ENCODE measurements around the gene VOPP1.
"Not testable (repeated sequence)": the region's sequence is repeated elsewhere in the genome, so short reads cannot be mapped to it uniquely, and the experiment has no call there.

VOPP1 gene, protein sequence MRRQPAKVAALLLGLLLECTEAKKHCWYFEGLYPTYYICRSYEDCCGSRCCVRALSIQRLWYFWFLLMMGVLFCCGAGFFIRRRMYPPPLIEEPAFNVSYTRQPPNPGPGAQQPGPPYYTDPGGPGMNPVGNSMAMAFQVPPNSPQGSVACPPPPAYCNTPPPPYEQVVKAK

DNA sequence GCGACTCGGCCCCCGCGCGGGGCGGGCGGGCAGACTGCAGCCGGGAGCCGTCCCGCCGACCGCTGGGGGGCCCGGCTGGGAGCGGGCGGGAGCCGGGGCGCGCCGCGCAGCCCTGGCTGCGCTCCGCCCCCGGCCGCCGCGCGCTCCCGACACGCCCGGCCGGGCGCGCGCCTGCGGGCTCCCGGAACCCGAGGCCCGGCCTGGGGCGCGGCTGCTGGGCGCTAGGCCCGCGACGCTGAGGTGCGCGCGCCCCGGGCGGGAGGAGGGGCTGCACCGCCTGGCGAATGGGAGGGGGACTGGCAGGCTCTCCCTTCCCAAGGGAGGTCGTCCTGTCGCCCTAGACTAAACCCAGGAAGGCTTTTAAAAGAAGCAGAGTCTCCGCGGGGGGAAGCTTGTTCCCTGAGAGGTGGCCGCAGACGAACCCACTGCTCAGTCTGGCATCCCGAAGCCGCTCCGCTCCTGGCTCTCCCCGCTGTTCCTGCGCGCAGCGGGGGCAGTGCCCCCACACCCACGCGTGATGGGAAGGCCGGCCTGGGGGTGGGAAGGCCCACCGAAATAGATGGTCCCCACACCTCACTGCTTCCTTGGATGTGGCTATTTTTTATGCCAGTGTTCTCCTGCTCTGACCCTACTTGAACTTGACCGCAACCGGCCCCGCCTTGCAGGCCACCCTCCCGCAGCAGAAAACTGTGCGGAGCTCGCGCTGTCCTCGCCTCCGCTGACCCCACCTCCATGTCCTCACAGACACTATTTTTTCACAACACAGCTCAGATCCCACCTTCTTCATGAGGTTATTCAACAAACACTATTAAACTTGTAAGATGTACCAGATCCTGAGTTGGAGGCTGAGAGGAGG, at the start of gene VOPP1:
Gene VOPP1, minus strand, starts transcription at position 125 of the 856 bp plus-strand sequence. CDS start 178 bp downstream, outside the sequence.
- peak in 42 of 51 donors; percentile 7 to 72 (median 46) for DNase-seq

DNA sequence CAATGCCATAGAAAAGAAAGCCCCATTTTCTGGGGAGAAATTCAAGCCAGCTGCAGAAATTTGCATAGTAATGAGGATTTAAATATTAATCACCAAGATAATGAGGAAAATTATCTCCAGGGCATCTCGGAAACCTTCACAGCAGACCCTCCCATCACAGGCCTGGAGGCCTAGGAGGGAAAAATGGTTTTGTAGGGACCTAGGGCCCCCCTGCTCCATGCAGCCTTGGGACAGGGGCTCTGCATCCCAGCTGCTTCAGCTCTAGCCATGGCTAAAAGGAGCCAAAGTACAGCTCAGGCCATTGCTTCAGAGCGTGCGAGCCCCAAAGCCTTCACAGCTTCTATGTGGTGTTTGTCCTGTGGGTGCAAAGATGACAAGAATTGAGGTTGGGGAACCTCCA, 46.6 kb upstream of the VOPP1 start:
- no peak for DNase-seq

DNA sequence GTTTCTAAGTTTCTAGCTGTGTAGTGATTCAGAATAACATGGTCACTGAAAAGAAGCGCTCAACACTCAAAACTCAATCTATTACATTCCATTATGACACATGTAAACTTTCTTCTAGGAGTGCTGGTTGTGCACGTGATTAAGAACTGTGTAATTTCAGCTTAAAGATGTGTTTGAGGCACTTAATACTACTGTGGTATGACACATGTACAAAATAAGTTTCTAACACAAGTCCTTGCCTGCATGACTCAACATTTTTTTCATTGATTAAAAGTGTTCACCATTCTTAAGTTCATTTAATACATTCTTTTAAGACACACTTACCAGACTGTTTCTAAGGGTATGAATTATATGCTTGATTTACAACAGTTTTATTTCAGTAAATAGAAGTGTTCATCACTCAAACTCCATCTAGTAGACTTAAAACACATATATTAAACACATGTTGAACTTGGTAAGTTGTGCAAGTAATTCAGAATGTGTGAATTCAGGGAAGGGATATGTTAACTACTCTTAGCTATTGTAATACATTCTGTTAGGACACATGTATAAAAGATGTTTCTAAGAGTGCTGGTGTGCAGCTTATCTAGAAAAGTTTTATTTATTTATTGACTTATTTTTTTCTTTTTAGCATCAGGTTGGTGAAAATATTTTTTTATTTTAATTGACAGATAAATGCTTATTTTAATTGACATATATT, 42.2 kb upstream of the VOPP1 start:
- not testable (repeated sequence) for DNase-seq

DNA sequence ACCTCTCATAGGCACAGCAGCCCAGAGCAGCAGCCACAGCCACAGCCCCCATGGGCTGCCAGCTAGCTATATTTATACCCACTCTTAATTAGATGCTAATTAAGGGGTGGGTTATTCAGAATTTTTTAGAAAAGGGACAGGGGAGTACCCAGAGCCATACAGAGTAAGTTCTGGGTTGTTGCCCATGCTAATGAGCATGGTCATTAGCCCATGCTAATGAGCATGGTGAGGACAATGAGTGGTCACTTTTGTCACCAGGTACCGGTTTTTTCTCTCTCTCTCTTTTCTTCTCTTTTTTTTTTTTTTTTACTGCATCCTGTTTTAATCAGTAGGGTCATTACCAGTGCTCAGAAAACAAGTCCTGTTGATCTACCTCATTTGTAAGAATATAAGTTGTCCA, 37.4 kb upstream of the VOPP1 start:
- not testable (repeated sequence) for DNase-seq

DNA sequence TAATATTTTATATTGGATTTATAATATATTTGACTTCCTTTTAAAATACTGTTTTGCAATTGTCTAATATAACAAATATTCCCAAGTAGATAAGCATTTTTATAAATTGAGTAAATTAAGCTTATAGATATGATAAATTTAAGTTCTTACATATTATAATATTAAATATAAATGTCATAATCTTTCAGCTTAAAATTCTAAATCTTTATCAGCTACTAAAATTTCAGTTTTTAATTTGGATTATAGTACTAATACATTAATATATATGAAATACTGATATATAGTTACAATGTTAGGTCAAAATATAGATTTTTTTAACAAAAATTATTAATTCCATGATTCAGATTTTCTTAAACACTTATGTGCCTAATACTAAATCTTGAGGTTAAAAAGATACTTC, 33.4 kb upstream of the VOPP1 start:
- DNase-seq = not testable (repeated sequence)

DNA sequence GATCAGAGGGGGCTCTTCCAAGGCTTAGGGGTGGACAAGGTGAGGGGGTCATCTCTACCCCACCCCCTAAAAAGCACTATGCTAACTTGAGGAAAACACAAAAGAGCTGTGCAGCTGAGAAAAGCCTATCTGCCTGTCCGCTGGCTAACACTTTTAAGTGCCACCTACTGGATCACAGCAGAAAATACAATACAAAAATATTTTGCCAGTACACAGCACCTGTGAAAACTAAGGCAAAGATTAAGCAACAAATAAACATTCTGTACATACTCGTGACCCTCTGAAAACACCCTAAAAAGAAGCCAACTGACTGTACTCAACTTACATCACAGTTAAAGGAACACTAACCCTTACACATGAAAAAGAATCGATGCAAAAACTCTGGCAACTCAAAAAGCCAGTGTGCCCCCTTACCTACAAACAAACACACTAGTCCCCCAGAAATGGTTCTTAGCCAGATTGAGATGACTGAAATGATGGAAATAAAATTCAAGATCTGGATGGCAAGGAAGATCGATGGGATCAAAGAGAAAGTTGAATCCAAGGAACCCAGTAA, 25.7 kb upstream of the VOPP1 start:
- not testable (repeated sequence) for DNase-seq

DNA sequence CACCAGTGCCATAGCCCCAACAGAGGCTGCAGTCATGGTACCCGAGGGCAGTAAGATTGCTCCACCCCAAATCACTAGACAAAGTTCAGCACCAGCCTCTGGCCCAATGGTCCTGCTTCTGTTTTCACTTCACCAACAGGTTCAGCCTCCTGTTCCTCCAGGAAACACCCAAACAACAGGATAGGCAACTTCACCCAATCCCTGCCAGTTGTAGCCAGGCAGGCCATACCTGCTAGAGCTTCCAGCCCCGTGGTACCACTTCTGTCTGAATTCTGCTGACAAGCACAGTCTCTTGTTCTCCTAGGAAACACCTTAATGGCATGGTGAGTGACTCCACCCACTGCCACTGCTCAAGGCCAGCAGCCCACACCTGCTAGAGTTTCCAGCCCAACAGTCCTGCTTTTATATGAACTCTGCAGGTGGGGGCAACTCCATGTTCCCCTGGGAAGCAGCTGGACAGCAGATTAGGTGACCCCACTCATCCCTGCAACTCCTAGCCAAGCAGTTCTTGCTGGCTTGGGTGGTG, 25.0 kb upstream of the VOPP1 start:
- not testable (repeated sequence) for DNase-seq

DNA sequence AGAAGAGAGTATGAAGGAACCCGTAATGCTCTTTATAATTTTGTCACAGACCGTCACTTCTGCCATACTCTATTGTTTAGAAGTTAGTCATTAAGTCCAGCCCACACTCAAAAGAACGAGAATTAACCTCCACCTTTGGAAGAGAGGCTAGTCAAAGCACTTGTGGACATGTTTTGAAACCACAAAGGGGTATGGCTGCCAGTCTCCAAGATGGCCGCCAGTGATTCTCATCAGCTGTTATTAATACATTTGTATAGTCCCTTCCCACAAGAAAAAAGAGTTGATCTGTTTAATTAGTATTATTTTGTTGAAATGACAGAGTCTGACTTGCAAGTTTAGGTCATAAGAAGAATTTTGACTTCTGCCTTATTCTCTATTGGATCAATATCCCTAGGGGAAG, 23.2 kb upstream of the VOPP1 start:
- DNase-seq = no peak

DNA sequence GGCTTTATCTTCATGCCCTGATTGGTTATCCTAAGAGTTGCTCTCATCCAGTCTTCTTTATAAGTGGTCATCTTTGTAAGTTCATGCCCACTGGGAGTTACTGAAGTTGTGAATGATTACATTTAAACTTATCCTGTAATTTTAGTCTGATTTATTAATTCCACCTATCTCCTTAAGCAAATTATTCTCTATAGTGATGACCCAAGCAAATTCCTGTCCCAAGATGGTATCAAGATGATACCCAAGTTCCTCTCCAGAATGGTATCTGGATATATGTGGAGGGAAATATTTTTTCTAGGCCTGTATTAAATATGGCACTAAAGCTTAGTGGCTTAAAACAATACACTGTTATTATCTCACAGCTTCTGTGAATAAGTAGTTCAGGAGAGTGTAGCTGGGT, 22.6 kb upstream of the VOPP1 start:
- no peak for DNase-seq

DNA sequence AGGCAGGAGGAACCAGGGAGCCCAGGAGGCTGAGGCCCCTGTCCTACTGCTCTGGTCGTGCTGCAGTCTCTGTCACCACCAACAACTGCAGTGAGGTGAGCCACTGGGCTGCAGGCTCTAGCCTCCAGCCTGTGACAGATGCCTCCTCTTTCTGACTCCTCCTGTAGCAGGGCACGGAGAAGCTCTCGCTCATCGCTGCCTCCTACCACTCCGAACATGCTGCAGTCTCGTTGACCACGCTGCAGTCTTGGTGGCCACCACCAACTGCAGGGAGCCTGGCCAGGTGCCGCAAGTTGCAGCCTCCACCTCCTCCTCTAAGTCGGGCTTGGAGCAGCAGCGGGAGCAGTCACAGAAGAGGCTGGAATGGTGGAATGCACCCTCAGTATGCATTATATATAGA, 22.1 kb upstream of the VOPP1 start:
- no peak for DNase-seq

DNA sequence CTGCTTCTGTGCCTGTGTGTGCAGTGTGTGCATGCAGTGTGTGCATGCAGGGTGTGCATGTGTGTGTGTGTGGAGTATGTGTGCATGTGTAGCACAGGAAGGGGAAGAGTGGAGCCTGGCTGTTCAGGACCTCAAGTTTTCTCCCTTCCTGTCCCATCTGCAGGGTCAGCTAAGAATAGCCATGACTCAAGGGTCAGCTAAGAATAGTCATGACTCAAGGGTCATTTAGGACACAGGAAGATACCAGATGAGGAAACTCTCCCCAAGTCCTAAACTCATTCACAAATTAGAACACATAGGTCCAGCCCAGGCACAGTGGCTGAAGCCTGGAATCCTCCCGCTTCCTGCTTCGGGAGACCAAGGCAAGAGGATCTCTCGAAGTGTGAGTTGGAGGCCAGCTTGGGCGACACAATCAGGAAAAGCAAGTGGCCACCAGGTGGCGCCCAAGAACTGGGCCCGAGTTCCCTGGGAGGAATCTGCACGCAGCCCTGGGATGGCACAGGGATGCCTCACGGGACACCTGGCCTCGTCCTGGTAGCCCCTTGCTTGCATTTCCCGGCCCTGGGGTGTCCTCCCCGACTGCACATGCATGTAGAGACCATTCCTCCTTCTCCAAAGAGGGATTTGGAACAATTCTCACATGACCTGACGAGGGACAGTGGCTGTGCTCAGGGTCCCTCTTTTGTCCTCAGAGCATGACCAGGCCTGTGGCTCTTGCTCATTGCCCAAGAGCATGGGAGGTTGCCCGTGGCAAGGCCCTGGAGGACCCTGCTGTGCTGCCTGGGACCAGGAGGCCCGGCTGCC, 21.4 kb upstream of the VOPP1 start:
- DNase-seq = peak in 19 of 51 donors; percentile 5 to 76 (median 25)

DNA sequence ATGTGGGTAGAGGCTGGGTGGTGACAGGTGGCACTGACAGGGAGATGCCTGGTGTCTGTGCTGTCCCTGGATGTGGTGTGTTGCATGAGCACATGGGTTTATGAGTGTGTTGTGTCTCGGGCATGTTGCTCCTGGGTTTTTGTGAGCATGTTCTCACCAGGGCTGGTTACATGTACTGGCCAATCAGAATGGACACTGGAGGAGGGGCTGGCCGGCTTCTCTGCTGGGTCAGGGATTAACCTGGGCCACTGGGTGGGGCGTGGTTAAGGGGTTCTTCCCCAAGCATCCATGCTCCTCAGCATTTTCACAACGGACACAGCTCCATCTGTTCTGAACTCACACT, 20.8 kb upstream of the VOPP1 start:
- DNase-seq = no peak

DNA sequence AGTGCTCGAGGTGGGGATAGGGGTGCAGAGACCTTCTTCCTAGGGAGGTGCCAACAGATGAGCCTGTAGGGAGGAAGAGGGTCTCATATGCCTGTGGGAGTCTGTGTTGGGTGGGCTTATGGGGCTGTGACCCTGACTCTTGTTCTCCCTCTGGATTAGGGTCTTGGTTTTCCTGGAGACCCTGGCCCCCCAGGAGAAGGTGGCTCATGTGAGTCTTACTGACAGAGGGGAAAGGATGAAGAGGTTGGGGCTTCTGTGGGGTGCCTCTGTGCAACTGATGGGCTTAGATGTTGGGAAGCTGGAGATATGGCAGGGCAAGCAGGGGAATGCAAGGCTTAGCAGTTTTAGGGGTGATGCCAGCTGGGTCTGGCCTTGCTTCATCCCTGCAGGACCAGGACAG, 20.2 kb upstream of the VOPP1 start:
- no peak for DNase-seq

DNA sequence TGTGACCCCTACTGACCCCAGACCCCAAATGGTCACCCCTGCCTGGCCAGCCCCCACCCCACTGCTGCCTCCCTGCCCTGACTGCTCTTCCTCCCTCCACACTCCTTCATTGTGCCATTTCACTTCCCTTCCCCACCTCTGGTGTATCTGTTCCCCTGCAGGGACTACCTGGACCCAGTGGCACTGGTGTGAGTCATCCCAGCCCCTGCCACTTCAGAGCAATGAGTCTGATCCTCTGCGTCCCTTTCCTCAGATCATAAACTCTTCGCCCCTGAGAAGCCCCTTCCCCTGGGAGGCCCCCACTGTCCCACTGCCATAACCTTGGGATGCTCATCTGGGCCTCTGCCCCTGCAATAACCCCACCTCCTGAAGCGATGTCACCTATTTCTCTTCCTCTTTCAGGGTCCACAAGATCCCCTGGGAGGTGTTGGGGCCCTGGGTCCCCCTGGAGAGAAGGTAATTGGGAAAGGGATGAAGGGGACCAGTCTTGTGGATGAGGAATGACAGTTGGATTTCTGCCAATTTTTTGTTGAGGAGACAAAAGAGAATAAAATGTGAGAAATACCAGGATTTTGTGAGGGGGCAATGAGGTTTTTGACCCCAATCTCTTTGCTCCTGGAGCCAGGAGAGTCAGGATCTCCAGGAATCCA, 19.1 kb upstream of the VOPP1 start:
- DNase-seq = no peak

DNA sequence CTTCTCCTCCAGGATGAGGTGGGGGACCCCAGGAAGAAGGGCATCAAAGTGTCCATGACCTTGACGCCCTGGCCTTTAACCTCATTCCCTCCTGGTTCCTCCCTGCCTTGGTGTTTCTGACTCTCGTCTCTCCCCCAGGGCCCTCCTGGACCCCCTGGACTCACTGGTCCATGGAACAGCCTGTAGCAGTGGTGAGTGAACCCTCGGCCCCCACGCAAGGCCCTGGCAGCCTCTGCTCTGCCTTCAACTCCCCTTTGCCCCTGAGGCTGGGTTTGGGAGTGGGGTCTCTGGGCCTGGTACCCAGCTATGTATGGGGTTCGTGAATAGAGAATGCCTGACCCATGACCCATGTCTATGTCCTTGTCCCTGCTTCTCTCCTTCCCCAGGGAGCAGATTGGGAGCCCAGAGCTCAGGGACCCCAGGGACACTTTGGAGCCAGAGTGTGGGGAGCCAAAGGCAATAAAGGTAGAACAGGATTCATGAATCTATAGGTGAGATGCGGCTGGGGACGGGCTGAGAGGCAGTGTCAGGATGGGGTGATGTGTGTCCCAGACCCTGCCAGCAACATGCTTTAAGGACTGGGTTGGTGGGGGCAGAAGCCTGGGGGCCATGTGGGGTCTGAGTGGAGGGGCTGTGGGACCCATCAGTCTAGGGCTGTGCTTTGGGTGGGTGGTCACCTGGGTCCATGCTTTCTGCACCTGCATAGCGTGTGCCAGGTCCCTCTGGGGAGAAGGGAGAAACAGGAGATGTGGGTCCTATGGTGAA, 18.4 kb upstream of the VOPP1 start:
- no peak for DNase-seq

DNA sequence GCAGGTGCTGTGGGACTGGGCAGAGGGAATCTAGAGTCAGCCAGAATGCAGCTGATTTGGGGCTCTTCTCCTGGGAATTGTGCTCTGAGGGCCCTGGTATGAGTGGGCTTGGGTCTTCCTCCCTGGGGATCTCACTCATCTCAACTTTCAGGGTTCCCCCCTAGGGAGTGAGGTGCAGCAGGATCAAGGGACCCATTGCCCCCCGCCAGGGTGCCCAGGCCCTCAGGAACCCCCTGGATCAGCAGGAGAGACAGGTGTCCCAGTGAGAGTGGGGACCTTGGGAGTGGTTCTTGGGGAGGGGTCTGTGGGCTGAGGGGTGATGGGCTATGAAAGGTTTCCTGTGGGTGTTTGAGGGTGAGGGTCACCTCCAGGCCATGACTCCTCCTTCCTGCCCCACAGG, 17.6 kb upstream of the VOPP1 start:
- no peak for DNase-seq

DNA sequence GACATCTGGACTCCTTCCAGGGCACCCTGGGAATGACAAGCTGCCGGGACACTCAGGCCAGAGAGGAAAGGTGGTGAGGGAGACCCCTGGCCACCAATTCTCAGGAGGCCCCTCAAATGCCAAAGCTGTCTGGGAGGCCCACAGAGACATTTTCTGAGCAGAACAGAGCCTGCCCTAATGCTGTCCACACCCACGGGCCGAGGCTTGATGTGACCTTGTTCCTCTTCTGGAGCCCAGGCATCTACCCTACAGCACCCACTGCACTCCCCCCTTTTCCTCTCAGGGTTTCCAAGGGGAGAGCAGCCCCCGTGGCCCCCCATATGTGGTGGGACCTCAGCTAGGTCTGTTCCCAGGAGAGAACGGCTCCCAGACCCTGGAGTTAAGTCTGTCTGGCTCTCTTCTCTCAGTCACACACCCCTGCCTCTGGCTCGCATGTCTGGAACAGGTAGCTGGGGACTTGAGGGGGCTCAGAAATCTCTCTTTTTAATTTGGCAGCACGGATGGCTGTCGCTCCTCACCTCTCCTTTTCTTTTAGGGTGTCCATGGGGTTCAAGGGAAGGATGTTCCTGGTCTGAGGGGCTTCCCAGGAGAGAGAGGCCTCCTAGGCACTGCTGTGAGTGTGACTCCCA, 16.8 kb upstream of the VOPP1 start:
- no peak for DNase-seq

DNA sequence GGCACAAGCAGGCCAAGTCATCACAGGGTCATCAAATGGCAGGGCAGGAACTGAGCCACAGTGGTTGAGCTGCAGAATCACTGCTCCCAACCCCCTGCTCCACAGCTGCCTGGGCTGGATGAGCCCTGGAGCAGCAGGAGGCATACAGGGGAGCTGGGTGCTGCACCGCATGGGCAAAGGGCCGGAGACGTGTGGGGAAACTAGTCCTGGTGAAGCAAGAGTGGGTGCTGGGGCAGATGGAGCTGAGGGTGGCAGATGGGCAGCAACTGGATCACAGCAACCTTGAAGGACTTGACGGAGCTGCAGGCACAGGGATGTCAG, 16.0 kb upstream of the VOPP1 start:
- DNase-seq = no peak

DNA sequence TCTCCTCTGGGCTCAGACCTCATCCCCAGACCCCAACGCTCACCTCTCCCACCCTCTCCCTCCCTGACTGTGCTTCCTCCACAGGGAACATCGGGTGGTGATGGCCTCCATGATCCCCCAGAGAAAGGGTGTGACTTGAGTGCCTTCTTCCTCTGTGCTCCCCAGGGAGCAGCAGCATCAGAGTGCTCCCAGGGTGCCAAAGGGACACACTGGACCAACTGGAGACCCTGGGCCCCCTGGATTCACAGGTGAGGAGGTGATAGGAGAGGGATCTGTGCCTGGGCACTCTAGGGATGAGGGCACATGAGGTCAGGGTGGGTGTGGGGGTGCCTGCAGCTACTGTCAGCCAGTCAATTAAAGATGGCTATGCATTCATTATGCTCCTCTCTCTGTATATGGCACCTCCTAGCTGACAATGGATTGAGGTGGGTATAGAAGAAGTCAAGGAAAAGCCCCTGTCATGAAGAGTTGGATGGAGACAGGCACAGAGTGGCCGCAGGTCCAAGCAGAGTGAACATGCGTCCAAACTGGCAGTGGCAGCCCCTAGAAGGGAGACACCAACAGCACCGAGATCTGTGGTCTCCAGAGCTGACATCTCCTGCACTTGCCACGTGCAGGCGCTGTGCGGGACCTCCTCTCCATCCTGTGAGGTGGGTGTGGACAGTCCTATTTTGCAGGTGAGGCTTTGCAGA, 15.5 kb upstream of the VOPP1 start:
- DNase-seq = no peak

Data from hypothalamus (tissue), 51 donors.